ENCODE results near the gene CBX4.
A peak's percentile ranks its signal among the peaks of the same experiment; 100 is the strongest.

CBX4 gene

DNA sequence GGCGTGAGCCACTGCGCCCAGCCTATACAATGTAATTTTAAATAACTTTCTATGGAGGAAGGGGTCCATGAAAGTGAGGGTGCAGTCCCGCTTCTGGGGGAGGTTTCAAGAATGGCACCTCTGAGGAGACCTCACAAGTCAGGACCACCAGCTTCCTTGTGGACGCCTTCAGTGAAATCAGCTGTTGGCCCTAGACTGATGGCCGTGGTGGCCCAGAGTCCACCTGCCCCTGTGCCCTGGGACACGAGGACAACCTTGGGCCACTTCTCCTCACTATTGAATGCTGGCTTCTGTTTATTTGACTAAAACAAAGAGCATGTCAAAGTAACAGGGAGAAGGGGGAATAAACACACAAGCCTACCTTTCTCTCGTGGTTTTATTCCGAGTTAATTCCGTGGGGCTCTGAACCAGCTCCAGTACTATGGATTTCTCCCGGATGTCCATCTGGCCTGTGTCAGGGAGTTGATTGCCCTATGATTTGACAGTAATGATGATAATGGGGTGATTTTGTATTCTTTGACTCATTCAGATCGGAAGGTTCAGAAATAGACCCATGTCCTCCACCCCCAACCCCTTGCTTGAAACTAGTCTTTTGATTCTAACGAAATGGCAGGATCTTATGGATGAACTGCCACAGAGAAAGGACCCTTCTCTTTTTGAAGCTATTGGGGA is 8.6 kb upstream of the CBX4 start:
- Histone ChIP-seq H3K4me3 (ENCODE audit: low read depth, low read length) (no peak overlapping the region), H3K4me1 (ENCODE audit: control insufficient read depth, insufficient read depth, low read length) (peaks cover 7% of the 10 kb centered on the region; the same call in 1 of the 2 replicates), H3K36me3 (ENCODE audit: control insufficient read depth in 2 of 2, insufficient read depth in 1 of 2, low read length in 2 of 2) (no peaks in the 10 kb centered on the region), H3K9me3 (ENCODE audit: control insufficient read depth, insufficient read depth, low read depth, low read length) (no peaks in the 10 kb centered on the region), H3K27ac (ENCODE audit: extremely low read depth, low read depth, low read length) (no peak overlapping the region)
- CTCF ChIA-PET: interaction anchor here (0.7 to 4.1 kb wide), 5 partner anchors 8 to 127 kb away, joined by 3 to 31 read pairs (median 3); partner anchors contain the start of gene CBX4
- POLR2A ChIA-PET: interaction anchor here (3.7 kb wide), 1 partner anchor 9 kb away, joined by 19 read pairs; the partner anchor contains the start of gene CBX4
- TF ChIP-seq ZNF530 (tag by site-specific recombination; IDR thresholded peaks at IDR 0.05; ENCODE audit: low read depth) (no peak), ZNF174 (tag by site-specific recombination; IDR thresholded peaks at IDR 0.05) (no peak), ZNF404 (tag by site-specific recombination; IDR thresholded peaks at IDR 0.05) (no peak), ZNF549 (tag by site-specific recombination; IDR thresholded peaks at IDR 0.05) (no peak)

DNA sequence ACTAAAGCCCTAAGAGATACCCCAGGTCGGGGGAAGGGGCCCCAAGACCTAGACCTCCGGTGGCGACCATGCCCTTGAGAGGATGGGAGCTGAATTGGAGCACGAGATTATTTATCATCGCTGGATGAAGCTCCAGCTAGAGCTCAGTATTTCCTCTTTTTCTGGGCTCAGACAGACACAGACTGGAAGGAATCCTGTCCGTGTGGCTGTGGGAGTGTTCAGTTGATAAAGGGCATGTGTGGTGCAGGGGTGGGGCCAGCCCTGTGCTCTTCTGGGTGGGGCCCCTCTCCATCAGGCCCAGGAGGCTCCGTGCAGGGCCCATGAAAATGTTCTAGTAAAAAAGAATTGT is 6.3 kb upstream of the CBX4 start:
- CTCF ChIA-PET: interaction anchor here (0.6 to 4.1 kb wide), 17 partner anchors 9 to 1256 kb away, joined by 3 to 34 read pairs (median 3); no protein-coding TSS in a partner anchor
- H3K4me3 ChIP-seq (ENCODE audit: low read depth, low read length): no peak overlapping the region
- POLR2A ChIA-PET: interaction anchor here (2.2 kb wide), 1 partner anchor 49 kb away, joined by 14 read pairs; the partner anchor contains the start of gene CBX8
- no peak for TF ChIP-seq YY2 (tag by site-specific recombination; IDR thresholded peaks at IDR 0.05)
- TF ChIP-seq, protein P1, sequence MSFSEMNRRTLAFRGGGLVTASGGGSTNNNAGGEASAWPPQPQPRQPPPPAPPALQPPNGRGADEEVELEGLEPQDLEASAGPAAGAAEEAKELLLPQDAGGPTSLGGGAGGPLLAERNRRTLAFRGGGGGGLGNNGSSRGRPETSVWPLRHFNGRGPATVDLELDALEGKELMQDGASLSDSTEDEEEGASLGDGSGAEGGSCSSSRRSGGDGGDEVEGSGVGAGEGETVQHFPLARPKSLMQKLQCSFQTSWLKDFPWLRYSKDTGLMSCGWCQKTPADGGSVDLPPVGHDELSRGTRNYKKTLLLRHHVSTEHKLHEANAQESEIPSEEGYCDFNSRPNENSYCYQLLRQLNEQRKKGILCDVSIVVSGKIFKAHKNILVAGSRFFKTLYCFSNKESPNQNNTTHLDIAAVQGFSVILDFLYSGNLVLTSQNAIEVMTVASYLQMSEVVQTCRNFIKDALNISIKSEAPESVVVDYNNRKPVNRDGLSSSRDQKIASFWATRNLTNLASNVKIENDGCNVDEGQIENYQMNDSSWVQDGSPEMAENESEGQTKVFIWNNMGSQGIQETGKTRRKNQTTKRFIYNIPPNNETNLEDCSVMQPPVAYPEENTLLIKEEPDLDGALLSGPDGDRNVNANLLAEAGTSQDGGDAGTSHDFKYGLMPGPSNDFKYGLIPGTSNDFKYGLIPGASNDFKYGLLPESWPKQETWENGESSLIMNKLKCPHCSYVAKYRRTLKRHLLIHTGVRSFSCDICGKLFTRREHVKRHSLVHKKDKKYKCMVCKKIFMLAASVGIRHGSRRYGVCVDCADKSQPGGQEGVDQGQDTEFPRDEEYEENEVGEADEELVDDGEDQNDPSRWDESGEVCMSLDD (tag by site-specific recombination; IDR thresholded peaks at IDR 0.05): no peak
- no peak for TF ChIP-seq ZNF23 (tag by site-specific recombination; IDR thresholded peaks at IDR 0.05; ENCODE audit: borderline replicate concordance)
- TF ChIP-seq ZNF391 (tag by site-specific recombination; IDR thresholded peaks at IDR 0.05; ENCODE audit: borderline replicate concordance, low read depth): no peak
- TF ChIP-seq, protein P2, sequence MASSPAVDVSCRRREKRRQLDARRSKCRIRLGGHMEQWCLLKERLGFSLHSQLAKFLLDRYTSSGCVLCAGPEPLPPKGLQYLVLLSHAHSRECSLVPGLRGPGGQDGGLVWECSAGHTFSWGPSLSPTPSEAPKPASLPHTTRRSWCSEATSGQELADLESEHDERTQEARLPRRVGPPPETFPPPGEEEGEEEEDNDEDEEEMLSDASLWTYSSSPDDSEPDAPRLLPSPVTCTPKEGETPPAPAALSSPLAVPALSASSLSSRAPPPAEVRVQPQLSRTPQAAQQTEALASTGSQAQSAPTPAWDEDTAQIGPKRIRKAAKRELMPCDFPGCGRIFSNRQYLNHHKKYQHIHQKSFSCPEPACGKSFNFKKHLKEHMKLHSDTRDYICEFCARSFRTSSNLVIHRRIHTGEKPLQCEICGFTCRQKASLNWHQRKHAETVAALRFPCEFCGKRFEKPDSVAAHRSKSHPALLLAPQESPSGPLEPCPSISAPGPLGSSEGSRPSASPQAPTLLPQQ (tag by site-specific recombination; IDR thresholded peaks at IDR 0.05): peak; percentile 90
- TF ChIP-seq ZFP69B (tag by site-specific recombination; IDR thresholded peaks at IDR 0.05): peak; percentile 93
- no peak for TF ChIP-seq ZNF302 (tag by site-specific recombination; IDR thresholded peaks at IDR 0.05; ENCODE audit: low read depth)
- no peak for TF ChIP-seq ZNF155 (tag by site-specific recombination; IDR thresholded peaks at IDR 0.05)
- TF ChIP-seq ZNF394 (tag by site-specific recombination; IDR thresholded peaks at IDR 0.05; ENCODE audit: borderline replicate concordance): no peak
- peak; percentile 48 for TF ChIP-seq ZBTB20 (tag by site-specific recombination; IDR thresholded peaks at IDR 0.05)
- TF ChIP-seq KLF1 (tag by site-specific recombination; IDR thresholded peaks at IDR 0.05): peak; percentile 58
- no peak for TF ChIP-seq ZNF658 (tag by site-specific recombination; IDR thresholded peaks at IDR 0.05)
- TF ChIP-seq ZBTB17 (tag by site-specific recombination; IDR thresholded peaks at IDR 0.05): no peak
- TF ChIP-seq, protein P3, sequence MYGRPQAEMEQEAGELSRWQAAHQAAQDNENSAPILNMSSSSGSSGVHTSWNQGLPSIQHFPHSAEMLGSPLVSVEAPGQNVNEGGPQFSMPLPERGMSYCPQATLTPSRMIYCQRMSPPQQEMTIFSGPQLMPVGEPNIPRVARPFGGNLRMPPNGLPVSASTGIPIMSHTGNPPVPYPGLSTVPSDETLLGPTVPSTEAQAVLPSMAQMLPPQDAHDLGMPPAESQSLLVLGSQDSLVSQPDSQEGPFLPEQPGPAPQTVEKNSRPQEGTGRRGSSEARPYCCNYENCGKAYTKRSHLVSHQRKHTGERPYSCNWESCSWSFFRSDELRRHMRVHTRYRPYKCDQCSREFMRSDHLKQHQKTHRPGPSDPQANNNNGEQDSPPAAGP (tag by site-specific recombination; IDR thresholded peaks at IDR 0.05): no peak
- TF ChIP-seq SP3 (tag by site-specific recombination; IDR thresholded peaks at IDR 0.05): peak; percentile 26; the same call in 1 of the 2 replicates
- no peak for TF ChIP-seq IKZF3 (tag by site-specific recombination; IDR thresholded peaks at IDR 0.05)
- TF ChIP-seq ZNF837 (tag by site-specific recombination; IDR thresholded peaks at IDR 0.05): no peak
- no peak for TF ChIP-seq ZNF184 (tag by site-specific recombination; IDR thresholded peaks at IDR 0.05)
- no peak for TF ChIP-seq ZNF19 (tag by site-specific recombination; IDR thresholded peaks at IDR 0.05; ENCODE audit: low read depth)
- TF ChIP-seq ZFP3 (tag by site-specific recombination; IDR thresholded peaks at IDR 0.05; ENCODE audit: low read depth): no peak
- no peak for TF ChIP-seq ZSCAN16 (tag by site-specific recombination; IDR thresholded peaks at IDR 0.05)
- TF ChIP-seq ZNF239 (tag by site-specific recombination; IDR thresholded peaks at IDR 0.05): no peak
- no peak for TF ChIP-seq SALL2 (tag by site-specific recombination; IDR thresholded peaks at IDR 0.05; ENCODE audit: borderline replicate concordance)
- TF ChIP-seq ZNF146 (tag by site-specific recombination; IDR thresholded peaks at IDR 0.05): no peak
- TF ChIP-seq, protein P4, sequence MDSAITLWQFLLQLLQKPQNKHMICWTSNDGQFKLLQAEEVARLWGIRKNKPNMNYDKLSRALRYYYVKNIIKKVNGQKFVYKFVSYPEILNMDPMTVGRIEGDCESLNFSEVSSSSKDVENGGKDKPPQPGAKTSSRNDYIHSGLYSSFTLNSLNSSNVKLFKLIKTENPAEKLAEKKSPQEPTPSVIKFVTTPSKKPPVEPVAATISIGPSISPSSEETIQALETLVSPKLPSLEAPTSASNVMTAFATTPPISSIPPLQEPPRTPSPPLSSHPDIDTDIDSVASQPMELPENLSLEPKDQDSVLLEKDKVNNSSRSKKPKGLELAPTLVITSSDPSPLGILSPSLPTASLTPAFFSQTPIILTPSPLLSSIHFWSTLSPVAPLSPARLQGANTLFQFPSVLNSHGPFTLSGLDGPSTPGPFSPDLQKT (IDR thresholded peaks at IDR 0.05; ENCODE audit: borderline replicate concordance, low read depth, low read length): no peak

More for the DNA sequence above, 6.3 kb upstream of the CBX4 start:
- no peaks in the 10 kb centered on the region for H3K36me3 ChIP-seq (ENCODE audit: control insufficient read depth in 2 of 2, insufficient read depth in 1 of 2, low read length in 2 of 2)
- no peak overlapping the region for H3K27ac ChIP-seq (ENCODE audit: extremely low read depth, low read depth, low read length)
- H3K9me3 ChIP-seq (ENCODE audit: control insufficient read depth, insufficient read depth, low read depth, low read length): no peaks in the 10 kb centered on the region
- H3K4me1 ChIP-seq (ENCODE audit: control insufficient read depth, insufficient read depth, low read length): peaks cover 10% of the 10 kb centered on the region; the same call in 1 of the 2 replicates
